Kidney (tissue), 14 donors: ENCODE measurements around the gene ACBD6. TPM values are rescaled to one million over a fixed set of nuclear protein-coding genes. Genes with fewer than 3 reads are reported as not detected.

Source experiments
- DNase-seq, 5 donors: peaks; one replicate each; pipeline ENCODE4 v3.0.0-alpha.2; 2013 to 2020
- FAIRE-seq: peaks from 2 replicates; lab custom pipeline; 2012; peaks lifted over from hg19 to GRCh38; lab: Jason Lieb, UNC
- H3K27ac ChIP-seq, 2 donors: one replicate each; pipeline ENCODE4 v1.7.0; 2013; ENCODE audit warnings: low read depth in 2 of 2, low read length in 2 of 2, inconsistent platforms in 1 of 2
- H3K27me3 ChIP-seq: one replicate; pipeline ENCODE4 v1.7.1; 2013; ENCODE audit warnings: low read length, inconsistent platforms; ENCODE audit not compliant: control insufficient read depth, insufficient read depth
- H3K36me3 ChIP-seq, 3 donors: one replicate each; pipeline versions ENCODE4 v1.7.0 to v1.7.1; 2013; ENCODE audit warnings: low read length in 3 of 3, control low read depth in 1 of 3, inconsistent platforms in 1 of 3; ENCODE audit not compliant: insufficient read depth in 3 of 3, control insufficient read depth in 2 of 3
- H3K4me1 ChIP-seq, 3 donors: one replicate each; pipeline versions ENCODE4 v1.7.0 to v1.7.1; 2013; ENCODE audit warnings: low read length in 3 of 3, inconsistent platforms in 1 of 3, low read depth in 1 of 3; ENCODE audit not compliant: control insufficient read depth in 2 of 3, insufficient read depth in 2 of 3
- H3K4me3 ChIP-seq, 3 donors: one replicate each; pipeline versions ENCODE4 v1.7.0 to v1.8.1; 2013; ENCODE audit warnings: low read length in 3 of 3, control low read depth in 1 of 3, inconsistent platforms in 1 of 3
- H3K9ac ChIP-seq, 3 donors: one replicate each; pipeline versions ENCODE4 v1.7.0 to v1.7.1; 2013; ENCODE audit warnings: low read length in 3 of 3, control low read depth in 1 of 3, inconsistent platforms in 1 of 3
- H3K9me3 ChIP-seq, 3 donors: one replicate each; pipeline versions ENCODE4 v1.7.0 to v1.7.1; 2013; ENCODE audit warnings: low read length in 3 of 3, control low read depth in 1 of 3, inconsistent platforms in 1 of 3; ENCODE audit not compliant: control insufficient read depth in 2 of 3, insufficient read depth in 1 of 3
- intact Hi-C: fragments of 100-400 bp; cut with DNase I; formaldehyde crosslinking; loops from one replicate; pipeline ENCODE4 v1.11.1; 2022
- polyA plus RNA-seq: library from polyadenylated mRNA; stranded (reverse); fragments of 350-450 nt; fragmentation: Illumina TruSeq; extraction: RNeasy Lipid Tissue Mini Kit (QIAGEN cat#74804); gene quantifications from one replicate; pipeline ENCODE4 v1.2.3, GENCODE V29; 2014; ENCODE audit warnings: low read depth, low replicate concordance; ENCODE audit not compliant: insufficient read depth
- total RNA-seq: library from RNA; stranded (reverse); fragmentation: NEBNext Ultra II Directional; extraction: Animal tissue kit (Norgen Biotek cat#: 25700); gene quantifications from one replicate; pipeline ENCODE4 v1.2.1, GENCODE V29; 2021
- TF ChIP-seq, protein P1 (sequence below): IDR thresholded peaks from 3 replicates; pipeline ENCODE4 v1.5.1; 2012; ENCODE audit warnings: mild to moderate bottlenecking, moderate library complexity, borderline replicate concordance; ENCODE audit not compliant: insufficient read depth; ENCODE audit errors: extremely low read depth
- donor health status: control.
- donor health status: control.
- donor health status: control.
- donor health status: control.
- donor health status: control.
- donor health status: DM: yes; HTN: yes; CAD: no.
- donor health status: Normal renal cell carcinoma (clear cell type).

Gene ACBD6
- total and polyA plus RNA-seq, 2 donors from 2014 or later, result 30.9 to 36.4 TPM

DNA sequence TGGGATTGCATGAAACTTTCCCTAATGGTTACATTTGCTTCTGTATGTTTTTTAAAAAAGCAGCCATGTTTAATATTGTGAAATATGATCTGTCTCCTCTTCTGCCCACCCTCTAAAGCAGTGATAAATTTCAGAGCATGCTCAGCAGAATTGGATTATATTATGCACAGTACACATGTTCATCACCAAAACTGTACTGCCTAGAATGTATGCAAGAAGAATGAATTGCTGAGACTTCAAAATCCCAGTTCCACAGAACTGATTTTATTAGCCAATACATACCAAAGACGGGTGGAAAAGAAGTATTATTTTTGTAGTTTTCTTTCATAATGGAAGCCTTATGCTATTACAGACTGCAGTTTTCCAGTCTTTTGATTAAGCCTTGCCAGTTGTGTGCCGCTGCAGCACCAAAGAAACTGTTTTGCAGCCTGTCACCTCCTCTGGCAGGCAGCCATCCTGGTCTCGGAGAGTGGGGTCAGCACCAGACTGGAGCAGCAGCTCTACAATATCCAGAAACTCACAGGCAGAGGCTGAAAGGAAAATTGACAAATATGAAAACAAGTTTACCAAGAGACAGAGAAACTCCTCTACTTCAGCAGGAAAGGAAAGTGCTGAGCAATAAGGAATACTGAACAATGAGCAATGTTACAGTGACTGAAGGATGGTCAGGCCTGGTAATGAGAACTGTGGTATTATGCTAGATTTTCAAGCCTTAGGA lies 214.2 kb downstream of the ACBD6 start:
- no peak overlapping the region for H3K4me3 ChIP-seq

DNA sequence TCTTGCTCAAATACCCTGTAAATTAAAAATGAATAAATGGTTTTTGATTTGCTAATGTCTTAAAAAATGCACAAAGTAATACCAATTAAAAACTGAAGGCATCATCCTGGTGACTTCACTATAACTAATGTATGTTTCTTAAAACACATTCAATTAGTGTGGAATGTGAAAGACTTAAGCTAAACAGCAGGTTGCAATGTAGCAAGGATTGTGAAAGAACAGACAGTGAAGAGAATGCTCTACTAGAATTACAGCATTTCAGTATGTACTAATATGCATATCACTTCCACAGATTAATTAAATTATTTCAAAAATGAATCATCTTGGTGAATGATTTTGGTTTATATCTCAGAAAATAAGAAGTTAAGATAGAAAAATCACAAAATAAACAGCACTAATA lies 216.0 kb downstream of the ACBD6 start:
- DNase-seq (no peak), FAIRE-seq (no peak)
- no peak overlapping the region for H3K27ac ChIP-seq
- H3K9ac ChIP-seq, result no peak overlapping the region
- intact Hi-C loops, result no loop called here
- TF ChIP-seq, protein P1, sequence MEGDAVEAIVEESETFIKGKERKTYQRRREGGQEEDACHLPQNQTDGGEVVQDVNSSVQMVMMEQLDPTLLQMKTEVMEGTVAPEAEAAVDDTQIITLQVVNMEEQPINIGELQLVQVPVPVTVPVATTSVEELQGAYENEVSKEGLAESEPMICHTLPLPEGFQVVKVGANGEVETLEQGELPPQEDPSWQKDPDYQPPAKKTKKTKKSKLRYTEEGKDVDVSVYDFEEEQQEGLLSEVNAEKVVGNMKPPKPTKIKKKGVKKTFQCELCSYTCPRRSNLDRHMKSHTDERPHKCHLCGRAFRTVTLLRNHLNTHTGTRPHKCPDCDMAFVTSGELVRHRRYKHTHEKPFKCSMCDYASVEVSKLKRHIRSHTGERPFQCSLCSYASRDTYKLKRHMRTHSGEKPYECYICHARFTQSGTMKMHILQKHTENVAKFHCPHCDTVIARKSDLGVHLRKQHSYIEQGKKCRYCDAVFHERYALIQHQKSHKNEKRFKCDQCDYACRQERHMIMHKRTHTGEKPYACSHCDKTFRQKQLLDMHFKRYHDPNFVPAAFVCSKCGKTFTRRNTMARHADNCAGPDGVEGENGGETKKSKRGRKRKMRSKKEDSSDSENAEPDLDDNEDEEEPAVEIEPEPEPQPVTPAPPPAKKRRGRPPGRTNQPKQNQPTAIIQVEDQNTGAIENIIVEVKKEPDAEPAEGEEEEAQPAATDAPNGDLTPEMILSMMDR, result no peak
- peaks cover 0 to 8% (median 0%) of the 10 kb centered on the region in 3 donors for H3K4me1 ChIP-seq
- H3K36me3 ChIP-seq, result no peaks in the 10 kb centered on the region
- H3K27me3 ChIP-seq, result no peaks in the 10 kb centered on the region
- H3K9me3 ChIP-seq, result no peaks in the 10 kb centered on the region
- no peak overlapping the region for H3K4me3 ChIP-seq

More for the DNA sequence above, 214.2 kb downstream of the ACBD6 start:
- TF ChIP-seq, protein P1, result no peak
- Histone ChIP-seq H3K9me3 (no peaks in the 10 kb centered on the region), H3K27ac (peak overlapping the region in 1 of 2 donors; percentile 17), H3K4me1 (peaks cover 0 to 8% (median 0%) of the 10 kb centered on the region in 3 donors), H3K27me3 (no peaks in the 10 kb centered on the region), H3K9ac (no peak overlapping the region), H3K36me3 (no peaks in the 10 kb centered on the region)
- FAIRE-seq (no peak), DNase-seq (no peak)
- intact Hi-C loops, result no loop called here

DNA sequence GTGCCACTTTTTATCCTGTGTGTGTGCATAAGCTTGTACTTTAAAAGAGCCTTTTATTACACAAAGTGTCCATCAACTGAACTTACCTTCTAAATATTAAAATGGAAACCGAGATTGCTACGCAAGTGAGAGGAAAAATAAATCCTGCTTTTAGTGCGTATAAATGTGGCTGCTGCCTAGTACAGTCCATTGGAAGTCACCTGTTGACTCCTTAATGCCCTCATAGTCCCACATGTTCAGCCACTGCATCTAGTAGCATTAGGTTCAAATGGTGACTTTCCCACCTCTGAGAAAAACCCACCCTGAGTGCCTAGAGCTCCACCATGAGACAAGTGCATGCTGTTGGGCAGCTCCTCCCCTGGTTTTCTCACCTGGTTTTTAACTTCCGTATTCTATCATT lies 219.3 kb downstream of the ACBD6 start:
- TF ChIP-seq, protein P1, result no peak
- intact Hi-C loops, result no loop called here

More for the DNA sequence above, 219.3 kb downstream of the ACBD6 start:
- Histone ChIP-seq H3K9ac (no peak overlapping the region), H3K4me1 (peaks cover 0 to 4% (median 0%) of the 10 kb centered on the region in 3 donors), H3K4me3 (no peak overlapping the region), H3K36me3 (no peaks in the 10 kb centered on the region), H3K27ac (no peak overlapping the region), H3K9me3 (no peaks in the 10 kb centered on the region), H3K27me3 (no peaks in the 10 kb centered on the region)
- no peak for FAIRE-seq
- DNase-seq, result no peak
